Dendritic cell treated with granulocyte-macrophage colony-stimulating factor and Interleukin-4, amounts not matched to agents 40 ng/mL and 50 ng/mL, for 4 days (primary cell): ENCODE data around the gene DOCK9.

Experiments used
- H3K27ac Mint-ChIP-seq: one replicate; pipeline ENCODE4 v1.8.0; 2022; ENCODE audit warnings: mild to moderate bottlenecking, mixed read lengths
- H3K27me3 Mint-ChIP-seq: one replicate; pipeline ENCODE4 v1.8.0; 2022; ENCODE audit warnings: mild to moderate bottlenecking, mixed read lengths
- H3K36me3 Mint-ChIP-seq: one replicate; pipeline ENCODE4 v1.8.0; 2022; ENCODE audit warnings: low read depth, mixed read lengths
- H3K4me1 Mint-ChIP-seq: one replicate; pipeline ENCODE4 v1.8.0; 2022; ENCODE audit warnings: low read depth, mixed read lengths
- H3K4me3 Mint-ChIP-seq: one replicate; pipeline ENCODE4 v1.8.0; 2022; ENCODE audit warnings: mild to moderate bottlenecking, moderate library complexity, mixed read lengths
- H3K9me3 Mint-ChIP-seq: one replicate; pipeline ENCODE4 v1.8.0; 2022; ENCODE audit warnings: mixed read lengths
- intact Hi-C: fragments of 100-400 bp; cut with micrococcal nuclease; formaldehyde crosslinking; loops from one replicate; pipeline ENCODE4 v1.15.0; 2022

DOCK9 gene

GRCh38 chr13:98785405-98785804 lies 192.5 kb downstream of the DOCK9 start:
- no peaks in the 10 kb centered on the region for H3K9me3 Mint-ChIP-seq
- H3K36me3 Mint-ChIP-seq, result no peaks in the 10 kb centered on the region
- intact Hi-C loops, result no loop called here
- no peak overlapping the region for H3K4me3 Mint-ChIP-seq
- H3K4me1 Mint-ChIP-seq, result no peaks in the 10 kb centered on the region
- H3K27ac Mint-ChIP-seq, result no peak overlapping the region
- peaks cover 5% of the 10 kb centered on the region for H3K27me3 Mint-ChIP-seq

- Mint-ChIP-seq H3K4me1 (no peaks in the 10 kb centered on the region), H3K27ac (no peak overlapping the region), H3K9me3 (no peaks in the 10 kb centered on the region), H3K27me3 (peaks cover 5% of the 10 kb centered on the region), H3K36me3 (no peaks in the 10 kb centered on the region), H3K4me3 (no peak overlapping the region)
- intact Hi-C loops, result no loop called here
These were observed 193.2 kb downstream of the DOCK9 start for GRCh38 chr13:98784666-98785065.

- Mint-ChIP-seq H3K4me1 (no peaks in the 10 kb centered on the region), H3K27ac (no peak overlapping the region), H3K27me3 (peaks cover 5% of the 10 kb centered on the region), H3K36me3 (no peaks in the 10 kb centered on the region), H3K4me3 (no peak overlapping the region), H3K9me3 (no peaks in the 10 kb centered on the region)
- intact Hi-C loops, result no loop called here
These were observed 193.9 kb downstream of the DOCK9 start for GRCh38 chr13:98783856-98784478.

GRCh38 chr13:98782654-98783053 lies 195.2 kb downstream of the DOCK9 start:
- intact Hi-C loops, result no loop called here
- Mint-ChIP-seq H3K36me3 (no peaks in the 10 kb centered on the region), H3K9me3 (no peaks in the 10 kb centered on the region), H3K27ac (no peak overlapping the region), H3K27me3 (peaks cover 4% of the 10 kb centered on the region), H3K4me3 (no peak overlapping the region), H3K4me1 (no peaks in the 10 kb centered on the region)

GRCh38 chr13:98781905-98782304 lies 196.0 kb downstream of the DOCK9 start:
- Mint-ChIP-seq H3K27me3 (peaks cover 1% of the 10 kb centered on the region), H3K36me3 (no peaks in the 10 kb centered on the region), H3K27ac (no peak overlapping the region), H3K9me3 (no peaks in the 10 kb centered on the region), H3K4me3 (no peak overlapping the region), H3K4me1 (no peaks in the 10 kb centered on the region)
- intact Hi-C loops, result no loop called here

GRCh38 chr13:98781470-98781869 lies 196.4 kb downstream of the DOCK9 start:
- Mint-ChIP-seq H3K27me3 (peaks cover 1% of the 10 kb centered on the region), H3K27ac (no peak overlapping the region), H3K4me3 (no peak overlapping the region), H3K36me3 (no peaks in the 10 kb centered on the region), H3K9me3 (no peaks in the 10 kb centered on the region), H3K4me1 (no peaks in the 10 kb centered on the region)
- intact Hi-C loops, result no loop called here

- Mint-ChIP-seq H3K36me3 (no peaks in the 10 kb centered on the region), H3K27ac (no peak overlapping the region), H3K27me3 (peaks cover 1% of the 10 kb centered on the region), H3K9me3 (no peaks in the 10 kb centered on the region), H3K4me3 (no peak overlapping the region), H3K4me1 (no peaks in the 10 kb centered on the region)
- intact Hi-C loops, result no loop called here
These were observed 196.8 kb downstream of the DOCK9 start for GRCh38 chr13:98781045-98781444.

- Mint-ChIP-seq H3K4me3 (no peak overlapping the region), H3K4me1 (no peaks in the 10 kb centered on the region), H3K9me3 (no peaks in the 10 kb centered on the region), H3K27ac (no peak overlapping the region), H3K27me3 (peaks cover 1% of the 10 kb centered on the region), H3K36me3 (no peaks in the 10 kb centered on the region)
- intact Hi-C loops, result no loop called here
These were observed 197.4 kb downstream of the DOCK9 start for GRCh38 chr13:98780451-98780850.

- Mint-ChIP-seq H3K36me3 (no peaks in the 10 kb centered on the region), H3K4me1 (no peaks in the 10 kb centered on the region), H3K27me3 (peaks cover 1% of the 10 kb centered on the region), H3K4me3 (no peak overlapping the region), H3K27ac (no peak overlapping the region), H3K9me3 (no peaks in the 10 kb centered on the region)
- intact Hi-C loops, result no loop called here
These were observed 198.2 kb downstream of the DOCK9 start for GRCh38 chr13:98779695-98780094.

- H3K27ac Mint-ChIP-seq, result no peak overlapping the region
- intact Hi-C loops, result no loop called here
- H3K4me1 Mint-ChIP-seq, result no peaks in the 10 kb centered on the region
- H3K9me3 Mint-ChIP-seq, result no peaks in the 10 kb centered on the region
- H3K4me3 Mint-ChIP-seq, result no peak overlapping the region
- H3K36me3 Mint-ChIP-seq, result no peaks in the 10 kb centered on the region
- peaks cover 1% of the 10 kb centered on the region for H3K27me3 Mint-ChIP-seq
These were observed 199.1 kb downstream of the DOCK9 start for GRCh38 chr13:98778749-98779148.

- no peak overlapping the region for H3K27ac Mint-ChIP-seq
- intact Hi-C loops, result no loop called here
- H3K9me3 Mint-ChIP-seq, result no peaks in the 10 kb centered on the region
- no peaks in the 10 kb centered on the region for H3K4me1 Mint-ChIP-seq
- H3K27me3 Mint-ChIP-seq, result peaks cover 1% of the 10 kb centered on the region
- H3K36me3 Mint-ChIP-seq, result no peaks in the 10 kb centered on the region
- H3K4me3 Mint-ChIP-seq, result no peak overlapping the region
These were observed 201.2 kb downstream of the DOCK9 start for GRCh38 chr13:98776644-98777043.

- H3K9me3 Mint-ChIP-seq, result no peaks in the 10 kb centered on the region
- no peak overlapping the region for H3K4me3 Mint-ChIP-seq
These were observed 201.8 kb downstream of the DOCK9 start for GRCh38 chr13:98775844-98776598.

GRCh38 chr13:98775386-98775785 lies 202.5 kb downstream of the DOCK9 start:
- Mint-ChIP-seq H3K4me3 (no peak overlapping the region), H3K27me3 (no peaks in the 10 kb centered on the region), H3K4me1 (no peaks in the 10 kb centered on the region), H3K9me3 (no peaks in the 10 kb centered on the region), H3K27ac (no peak overlapping the region), H3K36me3 (no peaks in the 10 kb centered on the region)
- intact Hi-C loops, result no loop called here

More at GRCh38 chr13:98775844-98776598, 201.8 kb downstream of the DOCK9 start:
- no peaks in the 10 kb centered on the region for H3K27me3 Mint-ChIP-seq
- H3K27ac Mint-ChIP-seq, result no peak overlapping the region
- no peaks in the 10 kb centered on the region for H3K4me1 Mint-ChIP-seq
- intact Hi-C loops, result no loop called here
- no peaks in the 10 kb centered on the region for H3K36me3 Mint-ChIP-seq

GRCh38 chr13:98774776-98775175 lies 203.1 kb downstream of the DOCK9 start:
- Mint-ChIP-seq H3K27ac (no peak overlapping the region), H3K4me3 (no peak overlapping the region), H3K4me1 (no peaks in the 10 kb centered on the region), H3K36me3 (no peaks in the 10 kb centered on the region), H3K9me3 (no peaks in the 10 kb centered on the region), H3K27me3 (no peaks in the 10 kb centered on the region)
- intact Hi-C loops, result no loop called here

GRCh38 chr13:98773921-98774320 lies 203.9 kb downstream of the DOCK9 start:
- no peak overlapping the region for H3K4me3 Mint-ChIP-seq
- intact Hi-C loops, result no loop called here
- H3K9me3 Mint-ChIP-seq, result no peaks in the 10 kb centered on the region
- no peaks in the 10 kb centered on the region for H3K27me3 Mint-ChIP-seq
- no peaks in the 10 kb centered on the region for H3K4me1 Mint-ChIP-seq
- H3K27ac Mint-ChIP-seq, result no peak overlapping the region
- H3K36me3 Mint-ChIP-seq, result no peaks in the 10 kb centered on the region
